Activated CD4-positive, alpha-beta T cell treated with anti-CD3 and anti-CD28 coated beads, Interleukin-2, amount 10 ng/mL, durations not matched to agents 24 days and 14 days (primary cell): ENCODE results near the gene SPI1. TPM values are rescaled to one million over a fixed set of nuclear protein-coding genes. Genes with fewer than 3 reads are reported as not detected.

ENCODE experiments used
- DNase-seq: peaks from one replicate; pipeline ENCODE4 v3.0.0; 2022
- H3K27ac Mint-ChIP-seq: one replicate; pipeline ENCODE4 v1.8.0; 2022; ENCODE audit warnings: mild to moderate bottlenecking, mixed read lengths
- H3K27me3 Mint-ChIP-seq: one replicate; pipeline ENCODE4 v1.8.0; 2022; ENCODE audit warnings: mixed read lengths
- H3K36me3 Mint-ChIP-seq: one replicate; pipeline ENCODE4 v1.8.0; 2022; ENCODE audit warnings: low read depth, mild to moderate bottlenecking, mixed read lengths
- H3K4me1 Mint-ChIP-seq: one replicate; pipeline ENCODE4 v1.8.0; 2021; ENCODE audit warnings: mixed read lengths
- H3K4me3 Mint-ChIP-seq: one replicate; pipeline ENCODE4 v1.8.0; 2022; ENCODE audit warnings: mild to moderate bottlenecking, moderate library complexity, mixed read lengths
- H3K9me3 Mint-ChIP-seq: one replicate; pipeline ENCODE4 v1.8.0; 2021; ENCODE audit warnings: mixed read lengths
- intact Hi-C: fragments of 100-400 bp; cut with micrococcal nuclease; formaldehyde crosslinking; loops from one replicate; pipeline ENCODE4 v1.15.1; 2023
- total RNA-seq: library from RNA; stranded (reverse); gene quantifications from 2 replicates; pipeline ENCODE4 v1.2.3, GENCODE V29; 2022

SPI1 gene
- total RNA-seq, 1 donor from 2014 or later: not detected

DNA sequence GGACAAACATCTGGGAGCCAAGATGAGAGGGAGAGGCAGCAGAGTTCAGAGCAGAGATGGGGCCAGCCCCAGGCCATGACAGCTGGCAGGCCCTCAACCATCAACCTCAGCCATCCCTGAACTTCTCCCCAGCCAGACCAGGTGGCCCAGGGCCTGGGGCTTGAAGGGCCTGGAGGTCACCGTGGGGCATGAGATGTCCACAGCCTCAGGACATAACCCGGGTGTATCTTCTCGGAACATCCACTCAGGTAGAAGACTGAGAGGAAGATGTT, 17.6 kb upstream of the SPI1 start:
- DNase-seq: no peak
- Mint-ChIP-seq H3K9me3 (no peaks in the 10 kb centered on the region), H3K4me3 (no peak overlapping the region), H3K36me3 (no peaks in the 10 kb centered on the region), H3K4me1 (peaks cover 23% of the 10 kb centered on the region), H3K27ac (peak overlapping the region; percentile 88), H3K27me3 (no peaks in the 10 kb centered on the region)
- intact Hi-C loops: no loop called here

DNA sequence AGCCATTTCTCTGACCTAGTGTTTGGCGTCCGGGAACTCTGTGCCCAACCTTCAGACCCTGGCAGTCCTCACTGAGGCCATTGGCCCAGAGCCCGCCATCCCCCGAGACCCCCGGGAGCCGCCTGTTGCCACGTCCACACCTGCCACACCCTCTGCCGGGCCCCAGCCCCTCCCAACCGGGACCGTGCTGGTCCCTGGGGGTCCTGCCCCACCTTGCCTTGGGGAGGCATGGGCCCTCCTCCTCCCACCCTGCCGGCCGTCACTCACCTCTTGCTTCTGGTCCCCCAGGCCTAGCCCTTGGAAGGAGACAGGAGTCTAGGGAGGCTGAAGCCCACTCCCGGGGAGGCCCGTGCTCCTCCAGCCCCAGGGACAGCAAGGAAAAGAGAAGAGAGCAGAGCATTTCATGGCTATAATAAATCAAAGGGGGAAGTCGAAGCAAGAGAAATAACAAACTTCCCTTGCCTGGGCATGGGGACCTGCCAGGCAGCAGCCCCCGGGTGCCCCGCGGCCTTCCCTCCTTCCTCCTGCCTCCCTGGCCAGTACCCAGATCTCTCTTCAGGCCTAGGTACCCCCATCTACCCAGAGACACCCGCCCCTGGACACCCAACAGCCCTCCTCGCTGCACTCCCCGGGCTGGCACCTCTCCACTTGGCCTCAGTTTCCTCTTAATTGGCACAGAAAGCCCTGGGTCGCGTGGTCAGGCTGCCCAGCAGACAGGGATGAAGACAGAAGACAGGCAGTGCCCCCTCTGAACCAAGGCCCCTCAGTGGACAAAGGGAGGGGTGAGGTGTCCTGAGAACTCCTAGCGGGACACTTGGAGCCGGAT, 17.1 kb upstream of the SPI1 start:
- Mint-ChIP-seq H3K36me3 (no peaks in the 10 kb centered on the region), H3K27me3 (no peaks in the 10 kb centered on the region), H3K4me1 (peaks cover 21% of the 10 kb centered on the region), H3K27ac (peak overlapping the region; percentile 93), H3K4me3 (peak overlapping the region; percentile 55), H3K9me3 (no peaks in the 10 kb centered on the region)
- intact Hi-C loops: loop anchor here (2.0 kb wide), 1 partner anchor 21 kb away; no protein-coding TSS in a partner anchor
- no peak for DNase-seq

DNA sequence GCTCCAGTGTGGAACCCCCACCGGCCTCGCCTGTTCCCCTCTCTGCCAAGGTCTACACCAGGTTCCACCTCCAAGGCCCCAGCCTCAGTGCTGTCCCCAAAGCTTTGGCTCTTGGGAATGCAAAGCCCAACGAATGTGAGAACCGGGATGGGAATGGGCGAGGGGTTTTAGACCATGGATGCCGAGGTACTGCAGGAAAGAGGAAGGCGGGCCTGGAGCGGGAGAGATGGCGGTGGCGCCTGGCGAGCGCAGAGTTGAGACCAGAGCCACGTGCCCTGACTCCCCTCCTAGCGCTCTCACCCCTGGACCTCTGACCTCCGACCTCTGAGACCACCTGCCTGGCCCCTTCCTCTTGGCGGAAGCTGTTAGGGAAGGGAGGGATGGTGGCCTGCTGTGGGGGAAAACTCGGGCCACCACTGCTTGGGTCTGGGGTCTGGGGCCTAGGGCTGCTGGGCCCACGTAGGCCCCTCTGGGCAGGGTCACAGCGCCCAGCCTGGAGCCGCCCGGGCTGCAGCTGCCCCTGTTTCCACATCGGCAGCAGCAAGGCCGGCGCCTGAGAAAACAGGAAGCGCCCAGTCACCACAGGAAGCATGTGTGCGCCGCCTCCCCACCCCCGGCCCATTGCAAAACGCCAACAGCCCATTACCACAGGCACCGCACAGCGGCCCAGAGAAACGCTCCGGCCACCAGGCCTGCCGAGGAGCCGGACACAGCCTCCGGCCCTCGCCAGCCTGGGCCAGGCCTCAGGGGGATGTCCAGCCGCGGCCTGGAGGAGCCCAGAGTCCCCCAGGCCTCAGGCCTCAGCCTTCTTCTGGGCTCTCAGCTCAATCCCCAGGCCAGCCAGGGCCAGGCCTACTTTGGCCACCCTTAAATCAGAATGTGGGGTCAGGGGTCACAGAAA, 16.2 kb upstream of the SPI1 start:
- no peaks in the 10 kb centered on the region for H3K9me3 Mint-ChIP-seq
- no peaks in the 10 kb centered on the region for H3K27me3 Mint-ChIP-seq
- peaks cover 21% of the 10 kb centered on the region for H3K4me1 Mint-ChIP-seq
- H3K27ac Mint-ChIP-seq: peak overlapping the region; percentile 93
- no peaks in the 10 kb centered on the region for H3K36me3 Mint-ChIP-seq
- intact Hi-C loops: loop anchor here (2.0 kb wide), 1 partner anchor 20 kb away; no protein-coding TSS in a partner anchor
- peak; percentile 88 for DNase-seq
- peak overlapping the region; percentile 63 for H3K4me3 Mint-ChIP-seq

DNA sequence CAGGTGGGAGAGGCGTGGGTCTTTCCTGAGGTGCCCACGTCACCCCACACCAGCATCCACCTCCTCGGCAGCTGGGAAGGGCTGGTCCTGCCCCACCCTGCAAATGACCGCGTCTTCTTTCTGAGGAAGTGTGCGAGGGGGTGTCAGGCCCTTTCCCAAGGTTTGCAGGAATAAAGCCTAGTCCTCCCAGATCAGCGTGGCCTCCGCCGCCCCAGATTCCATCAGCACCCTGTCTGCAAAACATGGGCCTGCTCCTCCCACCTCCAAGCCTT, 15.6 kb upstream of the SPI1 start:
- no peaks in the 10 kb centered on the region for H3K9me3 Mint-ChIP-seq
- H3K27ac Mint-ChIP-seq: peak overlapping the region; percentile 93
- H3K27me3 Mint-ChIP-seq: no peaks in the 10 kb centered on the region
- H3K4me1 Mint-ChIP-seq: peaks cover 21% of the 10 kb centered on the region
- DNase-seq: no peak
- peak overlapping the region; percentile 63 for H3K4me3 Mint-ChIP-seq
- no peaks in the 10 kb centered on the region for H3K36me3 Mint-ChIP-seq
- intact Hi-C loops: loop anchor here (2.0 kb wide), 1 partner anchor 19 kb away; no protein-coding TSS in a partner anchor

DNA sequence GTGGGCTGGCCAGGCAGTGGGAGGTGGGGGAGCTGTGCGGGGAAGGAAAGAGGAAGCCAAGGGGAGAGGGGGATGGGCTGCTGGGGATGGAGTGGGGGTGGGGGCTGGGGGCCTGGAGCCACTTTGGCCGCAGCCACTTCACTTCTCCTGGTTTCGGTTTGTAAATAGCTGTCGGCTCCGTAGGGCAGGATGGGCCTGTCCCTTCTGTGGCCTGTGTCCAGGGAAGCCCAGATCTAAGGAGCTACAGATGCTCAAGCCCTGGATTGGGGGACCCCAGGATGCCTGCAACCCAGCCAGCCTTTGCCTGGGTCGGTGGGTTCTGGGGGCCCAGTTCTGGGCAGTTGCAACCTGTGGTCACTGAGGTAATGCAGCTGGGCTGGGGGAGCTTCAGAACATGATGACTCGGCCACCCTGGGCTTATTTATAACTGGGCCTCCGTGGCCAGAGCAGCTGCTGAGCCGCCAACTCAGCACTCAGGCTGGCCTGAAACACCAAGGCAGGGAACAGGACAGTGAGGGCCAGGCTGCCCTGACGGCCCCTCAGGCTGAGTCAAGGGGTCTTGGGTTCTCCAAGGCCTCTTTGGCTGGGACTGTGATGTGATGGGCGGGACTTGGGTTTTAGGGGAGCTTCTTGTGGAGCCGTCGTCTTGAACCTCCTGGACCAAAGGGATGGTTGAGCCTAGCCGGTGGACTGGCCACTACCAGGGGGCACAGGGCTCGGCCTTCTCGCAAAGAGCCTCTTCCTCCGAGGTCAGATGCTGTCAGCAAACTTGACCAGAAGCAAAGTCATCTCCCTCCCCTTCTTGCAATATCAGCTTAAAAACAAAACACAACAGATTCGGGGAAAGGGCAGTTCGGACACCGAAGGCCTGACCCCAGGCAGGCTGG, 15.1 kb upstream of the SPI1 start:
- intact Hi-C loops: loop anchor here (2.0 kb wide), 1 partner anchor 19 kb away; no protein-coding TSS in a partner anchor
- H3K27ac Mint-ChIP-seq: peak overlapping the region; percentile 93
- no peaks in the 10 kb centered on the region for H3K27me3 Mint-ChIP-seq
- H3K4me1 Mint-ChIP-seq: peaks cover 21% of the 10 kb centered on the region
- H3K36me3 Mint-ChIP-seq: no peaks in the 10 kb centered on the region
- no peaks in the 10 kb centered on the region for H3K9me3 Mint-ChIP-seq
- no peak for DNase-seq
- no peak overlapping the region for H3K4me3 Mint-ChIP-seq

DNA sequence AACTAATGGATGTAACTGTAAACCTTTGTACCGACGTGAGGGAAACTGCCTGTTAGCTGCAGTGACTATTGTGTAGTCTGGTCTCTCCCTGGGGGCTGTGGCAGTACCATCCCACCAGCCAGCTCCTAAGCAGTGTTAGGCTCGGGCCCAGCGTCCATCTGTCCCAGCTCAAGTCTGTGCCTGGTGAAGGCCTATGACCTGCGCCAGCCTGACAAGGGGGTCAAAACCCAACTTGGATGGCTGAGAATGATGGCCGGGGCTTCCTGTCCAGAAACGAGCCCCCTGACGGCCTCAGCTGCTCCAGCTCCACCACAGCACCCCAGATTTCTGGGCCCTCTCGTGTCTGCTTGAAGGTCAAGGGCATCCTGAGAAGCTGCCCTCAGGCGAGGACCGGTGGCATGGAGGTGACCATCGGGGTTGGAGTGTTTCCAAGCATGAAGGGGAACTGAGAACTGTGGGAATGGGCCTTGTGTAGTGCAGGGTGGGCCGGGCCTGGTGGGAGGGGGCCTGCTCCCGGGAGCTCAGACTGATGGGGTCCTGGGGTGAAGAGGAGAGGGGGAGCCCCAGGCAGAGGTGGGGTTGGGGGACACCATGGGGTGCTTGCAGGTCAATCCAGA, 14.3 kb upstream of the SPI1 start:
- H3K9me3 Mint-ChIP-seq: no peaks in the 10 kb centered on the region
- no peaks in the 10 kb centered on the region for H3K27me3 Mint-ChIP-seq
- no peaks in the 10 kb centered on the region for H3K36me3 Mint-ChIP-seq
- intact Hi-C loops: no loop called here
- no peak overlapping the region for H3K27ac Mint-ChIP-seq
- no peak overlapping the region for H3K4me3 Mint-ChIP-seq
- H3K4me1 Mint-ChIP-seq: peaks cover 21% of the 10 kb centered on the region
- DNase-seq: no peak

DNA sequence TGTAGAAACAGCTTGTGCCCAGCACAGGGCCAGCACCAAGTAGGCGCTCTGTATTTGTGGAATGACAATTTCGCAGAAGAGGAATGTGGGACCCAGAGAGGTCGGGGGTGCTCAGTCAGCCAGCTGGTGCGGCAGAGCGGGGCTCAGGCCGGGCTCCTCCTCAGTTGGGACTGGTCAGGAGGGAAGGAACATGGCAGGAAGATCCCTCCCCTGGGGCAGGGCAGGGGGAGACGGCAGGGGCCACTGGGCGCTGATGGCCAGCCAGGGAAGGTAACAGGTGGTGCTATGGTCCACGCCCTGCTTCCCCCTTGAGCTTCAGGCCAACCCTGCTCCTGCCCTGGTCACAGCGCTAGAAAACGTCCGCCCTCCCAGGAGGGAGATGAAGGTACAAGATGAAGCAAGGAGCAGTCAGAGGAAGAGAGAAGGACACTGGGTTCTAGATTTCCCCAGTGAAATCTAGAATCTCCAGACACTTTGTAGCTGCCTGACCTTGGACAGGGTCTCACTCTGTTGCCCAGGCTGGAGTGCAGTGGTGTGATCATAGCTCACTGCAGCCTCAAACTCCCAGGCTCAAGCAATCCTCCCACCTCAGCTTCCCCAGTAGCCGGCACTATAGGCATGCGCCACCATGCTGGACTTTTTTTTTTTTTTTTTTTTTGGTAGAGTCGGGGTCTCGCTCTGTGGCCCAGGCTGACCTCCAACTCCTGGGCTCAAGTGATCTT, 13.5 kb upstream of the SPI1 start:
- no peak for DNase-seq
- no peaks in the 10 kb centered on the region for H3K9me3 Mint-ChIP-seq
- no peak overlapping the region for H3K4me3 Mint-ChIP-seq
- H3K27ac Mint-ChIP-seq: peak overlapping the region; percentile 4
- H3K4me1 Mint-ChIP-seq: peaks cover 19% of the 10 kb centered on the region
- no peaks in the 10 kb centered on the region for H3K27me3 Mint-ChIP-seq
- no peaks in the 10 kb centered on the region for H3K36me3 Mint-ChIP-seq
- intact Hi-C loops: no loop called here

DNA sequence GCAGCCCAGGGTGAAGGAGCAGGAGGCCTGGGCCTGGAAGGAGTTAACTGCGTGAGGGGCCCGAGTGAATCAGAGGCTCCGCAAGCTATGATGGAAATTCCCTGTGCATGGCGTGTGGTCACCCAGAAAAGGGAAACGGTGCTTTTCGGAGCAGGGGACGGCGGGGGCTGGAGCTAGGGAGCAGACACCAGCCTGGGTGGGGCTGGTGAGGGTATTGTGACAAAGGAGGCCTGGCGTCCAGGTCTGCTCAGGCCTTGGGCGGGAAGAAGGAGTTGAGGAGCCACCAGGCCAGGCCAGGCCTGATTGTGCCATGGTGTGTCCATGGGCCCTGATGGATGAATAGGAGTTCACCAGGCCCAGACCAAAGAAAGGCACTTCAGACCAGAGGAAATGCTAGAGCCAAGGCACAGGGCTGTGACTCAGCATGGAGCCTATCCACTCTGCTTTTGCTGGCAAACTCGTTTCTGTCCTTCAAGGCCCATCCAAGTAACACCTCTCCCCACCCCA, 12.8 kb upstream of the SPI1 start:
- Mint-ChIP-seq H3K9me3 (no peaks in the 10 kb centered on the region), H3K4me3 (no peak overlapping the region), H3K4me1 (peaks cover 19% of the 10 kb centered on the region), H3K27me3 (no peaks in the 10 kb centered on the region), H3K27ac (no peak overlapping the region), H3K36me3 (no peaks in the 10 kb centered on the region)
- intact Hi-C loops: no loop called here
- no peak for DNase-seq

DNA sequence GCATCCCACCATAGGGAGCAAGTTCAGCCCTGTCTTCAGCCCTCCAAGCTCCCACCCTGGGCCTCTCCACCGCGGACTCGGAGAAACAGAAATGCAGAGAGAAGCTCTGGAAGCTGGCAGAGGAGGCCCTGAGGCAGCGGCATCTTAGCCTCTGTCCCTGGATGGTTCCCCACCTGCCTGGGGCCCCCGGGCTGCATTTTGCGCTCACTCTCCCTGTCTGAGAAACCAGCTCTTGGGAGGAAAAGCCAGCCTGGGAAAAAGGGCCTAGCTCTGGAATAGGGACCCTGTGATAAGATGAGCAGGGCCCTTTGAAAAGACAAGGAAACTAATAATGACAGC, 12.0 kb upstream of the SPI1 start:
- H3K27me3 Mint-ChIP-seq: no peaks in the 10 kb centered on the region
- no peak for DNase-seq
- peaks cover 15% of the 10 kb centered on the region for H3K4me1 Mint-ChIP-seq
- no peaks in the 10 kb centered on the region for H3K36me3 Mint-ChIP-seq
- H3K4me3 Mint-ChIP-seq: no peak overlapping the region
- intact Hi-C loops: no loop called here
- H3K27ac Mint-ChIP-seq: no peak overlapping the region
- H3K9me3 Mint-ChIP-seq: no peaks in the 10 kb centered on the region

DNA sequence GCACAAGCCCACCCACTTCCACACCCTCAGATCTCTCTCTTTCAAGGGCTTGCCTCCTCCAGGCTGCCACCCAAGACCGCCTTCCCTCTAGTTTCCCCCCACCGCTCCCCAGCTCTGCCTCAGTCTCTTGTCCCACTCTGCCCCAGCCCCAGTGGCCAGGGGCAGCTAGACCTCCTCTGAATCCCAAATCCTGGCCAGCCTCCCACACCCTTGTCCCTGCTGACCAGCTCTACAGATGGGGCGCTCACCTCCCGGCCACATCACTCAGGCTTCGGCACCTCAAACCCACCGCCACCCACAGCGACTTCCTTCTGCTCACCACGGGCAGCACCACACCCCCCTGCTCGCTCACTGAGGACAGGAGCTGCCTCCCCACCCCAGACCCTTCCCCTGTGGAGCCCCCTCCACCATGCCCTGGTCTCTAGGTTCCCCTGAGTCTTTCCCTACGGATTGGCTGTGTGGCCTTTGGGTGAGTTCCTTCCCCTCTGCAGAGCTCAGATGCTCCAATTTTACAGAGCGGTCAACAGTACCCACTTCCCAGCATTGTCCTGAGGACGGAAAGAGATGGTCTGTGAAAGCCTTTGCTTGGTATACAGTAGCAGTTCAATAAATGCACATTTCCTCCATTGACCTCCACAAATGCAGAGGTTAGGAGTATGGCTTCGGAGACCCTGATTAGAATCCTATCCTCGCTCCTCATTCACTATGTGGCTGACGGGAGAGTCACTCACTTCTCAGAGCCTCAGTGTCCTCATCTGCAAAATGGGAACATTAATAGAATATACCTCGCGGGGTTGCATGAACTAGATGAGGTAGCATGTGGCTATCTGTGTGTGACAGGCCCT, 11.5 kb upstream of the SPI1 start:
- no peaks in the 10 kb centered on the region for H3K9me3 Mint-ChIP-seq
- H3K27ac Mint-ChIP-seq: no peak overlapping the region
- no peaks in the 10 kb centered on the region for H3K27me3 Mint-ChIP-seq
- peaks cover 14% of the 10 kb centered on the region for H3K4me1 Mint-ChIP-seq
- no peak overlapping the region for H3K4me3 Mint-ChIP-seq
- intact Hi-C loops: no loop called here
- H3K36me3 Mint-ChIP-seq: no peaks in the 10 kb centered on the region
- DNase-seq: no peak

DNA sequence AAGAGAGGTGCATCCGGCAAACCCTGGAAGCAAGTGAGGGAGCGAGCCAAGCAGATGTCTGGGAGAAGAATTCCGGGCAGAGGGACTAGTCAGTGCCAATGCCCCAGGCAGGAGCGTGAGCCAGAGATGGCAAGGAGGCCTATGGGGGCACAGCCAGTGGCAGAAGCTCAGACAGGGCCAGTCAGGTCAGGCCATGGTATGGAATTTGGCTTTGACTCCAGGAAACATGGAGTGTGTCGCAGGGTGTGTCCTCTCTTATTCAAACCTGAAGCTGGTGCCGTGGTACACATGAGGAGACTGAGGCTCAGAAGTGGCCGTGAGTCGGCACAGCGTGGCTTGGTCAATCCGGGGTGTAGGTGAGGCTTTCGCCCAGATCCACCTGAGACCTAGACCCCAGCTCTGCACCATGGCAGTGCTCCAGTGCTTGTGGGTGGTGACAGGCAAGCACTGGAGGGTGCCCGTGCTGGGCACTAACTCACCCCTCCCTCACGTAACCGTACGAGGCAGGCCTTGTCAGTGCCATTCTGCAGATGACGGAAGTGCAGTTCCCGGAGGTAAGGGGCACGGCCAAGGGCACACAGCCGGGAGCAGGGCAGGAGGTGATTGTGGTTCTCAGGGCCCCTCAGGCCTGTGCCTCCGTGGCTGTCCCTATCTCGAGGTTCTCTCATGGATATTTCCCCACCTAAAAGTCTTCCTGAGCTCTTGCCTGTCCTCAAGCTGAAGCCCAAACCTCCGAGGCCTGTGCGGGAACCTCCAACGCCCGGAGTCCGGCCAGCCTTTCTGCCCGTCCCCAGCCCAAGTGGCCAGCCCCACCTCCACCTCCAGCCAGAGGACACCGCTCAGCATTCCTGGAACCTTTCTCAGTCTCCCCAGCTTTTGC, 10.6 kb upstream of the SPI1 start:
- no peak overlapping the region for H3K27ac Mint-ChIP-seq

More for the DNA sequence above, 10.6 kb upstream of the SPI1 start:
- Mint-ChIP-seq H3K27me3 (no peaks in the 10 kb centered on the region), H3K4me3 (no peak overlapping the region), H3K9me3 (no peaks in the 10 kb centered on the region), H3K4me1 (peaks cover 10% of the 10 kb centered on the region), H3K36me3 (no peaks in the 10 kb centered on the region)
- intact Hi-C loops: no loop called here
- no peak for DNase-seq
